ENCODE measurements around the gene TRIM58. TPM values are rescaled to one million over a fixed set of nuclear protein-coding genes. Genes with fewer than 3 reads are reported as not detected.

The TRIM58 gene
- total RNA-seq, 1 donor from 2014 or later = 5.2 TPM

DNA sequence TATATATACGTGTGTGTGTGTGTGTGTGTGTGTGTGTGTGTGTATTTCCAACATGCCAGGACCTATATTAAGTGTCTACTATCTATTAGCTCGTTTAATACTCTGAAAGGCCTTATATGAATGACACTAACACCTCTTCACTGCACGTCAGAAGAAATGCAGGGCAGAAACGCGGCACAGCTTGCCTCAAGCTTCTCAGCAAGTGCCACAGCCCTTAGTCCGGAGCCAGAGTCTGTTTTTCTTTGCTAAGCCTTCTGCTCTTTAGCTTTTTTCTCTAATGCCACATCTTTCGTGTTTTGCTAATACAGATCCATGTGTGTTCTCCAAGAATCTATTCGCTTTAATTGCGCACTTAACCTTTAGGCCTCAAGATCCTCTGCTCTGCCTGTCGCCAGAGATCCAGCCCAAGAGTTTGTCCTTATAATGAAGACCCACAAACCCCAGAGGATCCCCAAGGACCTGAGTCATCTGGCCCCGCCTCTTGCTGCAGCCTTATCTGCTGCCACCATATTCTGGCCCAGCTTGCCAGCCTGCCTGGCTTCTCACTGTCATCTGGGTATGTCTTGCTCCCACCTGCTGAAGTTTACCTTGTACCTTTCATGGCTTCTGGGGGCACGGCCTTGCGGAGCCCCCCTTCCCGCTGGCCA lies 2.0 kb upstream of the TRIM58 start:
- Mint-ChIP-seq H3K9me3 (ENCODE audit: unreplicated experiment) (peaks cover 10% of the 10 kb centered on the region), H3K4me3 (ENCODE audit: unreplicated experiment) (no peak overlapping the region), H3K27me3 (ENCODE audit: unreplicated experiment) (peaks cover 7% of the 10 kb centered on the region), H3K27ac (ENCODE audit: unreplicated experiment) (no peak overlapping the region), H3K36me3 (ENCODE audit: unreplicated experiment) (no peaks in the 10 kb centered on the region), H3K4me1 (ENCODE audit: low read depth, unreplicated experiment) (peaks cover 3% of the 10 kb centered on the region)
- DNase-seq = peak; percentile 23
- TF ChIP-seq, protein P1, sequence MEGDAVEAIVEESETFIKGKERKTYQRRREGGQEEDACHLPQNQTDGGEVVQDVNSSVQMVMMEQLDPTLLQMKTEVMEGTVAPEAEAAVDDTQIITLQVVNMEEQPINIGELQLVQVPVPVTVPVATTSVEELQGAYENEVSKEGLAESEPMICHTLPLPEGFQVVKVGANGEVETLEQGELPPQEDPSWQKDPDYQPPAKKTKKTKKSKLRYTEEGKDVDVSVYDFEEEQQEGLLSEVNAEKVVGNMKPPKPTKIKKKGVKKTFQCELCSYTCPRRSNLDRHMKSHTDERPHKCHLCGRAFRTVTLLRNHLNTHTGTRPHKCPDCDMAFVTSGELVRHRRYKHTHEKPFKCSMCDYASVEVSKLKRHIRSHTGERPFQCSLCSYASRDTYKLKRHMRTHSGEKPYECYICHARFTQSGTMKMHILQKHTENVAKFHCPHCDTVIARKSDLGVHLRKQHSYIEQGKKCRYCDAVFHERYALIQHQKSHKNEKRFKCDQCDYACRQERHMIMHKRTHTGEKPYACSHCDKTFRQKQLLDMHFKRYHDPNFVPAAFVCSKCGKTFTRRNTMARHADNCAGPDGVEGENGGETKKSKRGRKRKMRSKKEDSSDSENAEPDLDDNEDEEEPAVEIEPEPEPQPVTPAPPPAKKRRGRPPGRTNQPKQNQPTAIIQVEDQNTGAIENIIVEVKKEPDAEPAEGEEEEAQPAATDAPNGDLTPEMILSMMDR (IDR thresholded peaks at IDR 0.05; ENCODE audit: partially characterized antibody, unreplicated experiment) = no peak

DNA sequence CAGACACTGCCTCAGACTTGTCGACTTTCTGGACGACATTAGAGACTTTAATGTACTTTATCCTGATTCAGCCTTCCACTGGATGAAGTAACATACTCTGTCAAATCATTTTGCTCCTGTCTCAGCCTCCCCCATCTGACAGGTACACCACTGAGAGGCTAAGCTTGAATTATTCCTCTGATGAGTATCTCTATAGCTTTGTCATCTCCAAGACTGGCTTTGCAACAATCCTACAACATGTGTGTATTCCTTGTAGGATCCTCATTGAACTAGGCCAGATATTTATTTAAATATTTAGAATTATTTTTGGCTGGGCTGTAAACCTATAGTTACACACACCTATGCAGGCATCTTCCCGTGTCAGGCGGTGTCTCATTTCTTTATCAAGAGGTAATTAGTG lies 1.1 kb upstream of the TRIM58 start:
- DNase-seq = no peak
- Mint-ChIP-seq H3K4me3 (ENCODE audit: unreplicated experiment) (peak overlapping the region; percentile 93), H3K4me1 (ENCODE audit: low read depth, unreplicated experiment) (peaks cover 3% of the 10 kb centered on the region), H3K27me3 (ENCODE audit: unreplicated experiment) (peaks cover 7% of the 10 kb centered on the region), H3K9me3 (ENCODE audit: unreplicated experiment) (peaks cover 10% of the 10 kb centered on the region), H3K36me3 (ENCODE audit: unreplicated experiment) (no peaks in the 10 kb centered on the region), H3K27ac (ENCODE audit: unreplicated experiment) (peak overlapping the region; percentile 28)
- TF ChIP-seq, protein P1 (IDR thresholded peaks at IDR 0.05; ENCODE audit: partially characterized antibody, unreplicated experiment) = no peak

DNA sequence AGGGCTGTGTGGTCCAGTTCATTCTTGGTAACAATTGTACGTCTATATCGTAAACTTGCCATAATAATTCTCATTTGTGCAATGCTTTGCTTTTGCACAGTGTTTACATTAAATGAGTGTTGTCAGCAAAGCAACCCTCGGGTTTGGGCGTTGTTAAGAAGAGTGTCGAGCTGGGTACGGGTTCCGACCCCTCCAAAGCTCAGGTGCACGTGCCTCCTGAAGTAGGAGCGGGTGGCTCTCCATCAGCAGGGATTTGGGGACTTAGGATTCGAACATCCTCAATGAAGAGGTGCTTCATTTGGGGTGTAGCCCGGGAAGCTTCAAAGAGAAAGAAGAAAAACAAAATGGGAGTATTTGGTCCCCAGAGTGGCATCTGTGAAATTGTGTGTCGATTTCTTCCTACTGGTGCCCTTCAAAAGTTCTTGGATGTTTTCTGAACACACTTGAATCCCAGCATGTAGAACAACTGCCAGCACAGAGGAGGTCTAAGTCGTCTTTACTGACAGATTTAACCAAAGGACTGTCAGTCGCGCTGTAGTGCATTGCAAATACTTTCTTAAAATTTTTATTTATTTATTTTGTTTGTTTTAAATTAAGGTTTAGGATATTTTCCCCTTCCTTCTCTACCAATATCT lies 1.1 kb downstream of the TRIM58 start:
- Mint-ChIP-seq H3K27ac (ENCODE audit: unreplicated experiment) (peak overlapping the region; percentile 78), H3K9me3 (ENCODE audit: unreplicated experiment) (peaks cover 10% of the 10 kb centered on the region), H3K27me3 (ENCODE audit: unreplicated experiment) (peaks cover 7% of the 10 kb centered on the region), H3K4me3 (ENCODE audit: unreplicated experiment) (peak overlapping the region; percentile 91), H3K4me1 (ENCODE audit: low read depth, unreplicated experiment) (peaks cover 3% of the 10 kb centered on the region), H3K36me3 (ENCODE audit: unreplicated experiment) (no peaks in the 10 kb centered on the region)
- no peak for DNase-seq
- TF ChIP-seq, protein P1 (IDR thresholded peaks at IDR 0.05; ENCODE audit: partially characterized antibody, unreplicated experiment) = no peak

DNA sequence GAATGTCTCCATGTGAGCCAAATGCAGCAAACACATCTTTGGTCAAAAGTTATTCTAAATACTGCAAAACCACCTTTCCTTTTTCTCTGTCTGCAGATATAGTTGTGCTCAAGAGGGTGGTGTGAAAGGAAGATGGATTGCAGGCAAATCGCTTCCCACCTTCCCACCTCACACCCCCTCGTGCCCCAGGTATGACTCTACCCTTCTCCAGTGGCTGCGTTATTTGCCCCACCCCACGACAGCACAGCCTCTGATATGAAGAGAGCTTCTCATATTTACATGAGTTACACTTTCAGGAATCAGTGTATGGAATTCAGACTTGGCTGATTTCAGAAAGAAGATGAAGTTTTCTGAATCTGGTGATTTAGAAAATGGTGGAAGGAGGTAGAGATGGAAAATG lies 5.8 kb downstream of the TRIM58 start:
- TF ChIP-seq, protein P1 (IDR thresholded peaks at IDR 0.05; ENCODE audit: partially characterized antibody, unreplicated experiment) = no peak
- Mint-ChIP-seq H3K27ac (ENCODE audit: unreplicated experiment) (no peak overlapping the region), H3K4me3 (ENCODE audit: unreplicated experiment) (no peak overlapping the region), H3K4me1 (ENCODE audit: low read depth, unreplicated experiment) (peaks cover 3% of the 10 kb centered on the region), H3K27me3 (ENCODE audit: unreplicated experiment) (peaks cover 3% of the 10 kb centered on the region), H3K9me3 (ENCODE audit: unreplicated experiment) (peaks cover 3% of the 10 kb centered on the region), H3K36me3 (ENCODE audit: unreplicated experiment) (no peaks in the 10 kb centered on the region)
- no peak for DNase-seq

DNA sequence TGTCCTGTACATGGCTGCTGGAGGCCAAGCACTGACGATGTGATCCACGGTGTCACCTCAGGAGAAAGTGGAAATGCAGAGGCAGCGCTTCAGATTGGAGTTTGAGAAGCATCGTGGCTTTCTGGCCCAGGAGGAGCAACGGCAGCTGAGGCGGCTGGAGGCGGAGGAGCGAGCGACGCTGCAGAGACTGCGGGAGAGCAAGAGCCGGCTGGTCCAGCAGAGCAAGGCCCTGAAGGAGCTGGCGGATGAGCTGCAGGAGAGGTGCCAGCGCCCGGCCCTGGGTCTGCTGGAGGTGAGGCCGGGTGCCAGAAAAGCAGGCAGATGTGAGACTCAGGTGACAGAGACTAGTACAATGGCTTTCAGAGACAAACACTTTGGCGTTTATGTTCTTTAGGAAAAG lies 7.7 kb downstream of the TRIM58 start:
- Mint-ChIP-seq H3K4me1 (ENCODE audit: low read depth, unreplicated experiment) (no peaks in the 10 kb centered on the region), H3K9me3 (ENCODE audit: unreplicated experiment) (no peaks in the 10 kb centered on the region), H3K4me3 (ENCODE audit: unreplicated experiment) (no peak overlapping the region), H3K36me3 (ENCODE audit: unreplicated experiment) (no peaks in the 10 kb centered on the region), H3K27me3 (ENCODE audit: unreplicated experiment) (no peaks in the 10 kb centered on the region), H3K27ac (ENCODE audit: unreplicated experiment) (no peak overlapping the region)
- DNase-seq = no peak
- TF ChIP-seq, protein P1 (IDR thresholded peaks at IDR 0.05; ENCODE audit: partially characterized antibody, unreplicated experiment) = no peak
